GM21528 (cell line): Measurements from ENCODE around the gene CDK5RAP1.

Source experiments
- ATAC-seq: cut with Tn5 transposase; IDR thresholded peaks from one replicate; pipeline ENCODE4 v1.9.1; 2021; ENCODE audit warnings: mild to moderate bottlenecking, moderate library complexity; ENCODE audit not compliant: unreplicated experiment, low FRiP score

The CDK5RAP1 gene

DNA sequence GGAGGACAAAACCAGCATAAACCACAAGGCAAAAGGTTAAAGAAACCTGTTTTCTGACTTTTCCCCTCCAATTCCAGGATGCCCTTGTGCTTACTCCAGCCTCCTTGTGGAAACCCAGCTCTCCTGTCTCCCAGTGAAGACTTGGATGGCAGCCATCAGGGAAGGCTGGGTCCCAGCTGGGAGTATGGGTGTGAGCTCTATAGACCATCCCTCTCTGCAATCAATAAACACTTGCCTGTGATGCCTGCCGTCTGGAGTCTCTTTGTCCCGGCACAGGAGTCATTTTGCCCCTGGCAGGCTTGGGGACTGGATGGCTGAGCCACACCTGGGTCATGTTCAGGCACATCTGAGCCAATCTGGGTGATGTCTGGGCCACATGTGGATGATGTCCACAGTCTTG lies 91.7 kb downstream of the CDK5RAP1 start:
- no peak for ATAC-seq
